OCI-LY1 (cell line): Measurements from ENCODE around the gene SPSB1.

Experiments used
- EZH2 ChIP-seq: fragments of 200-600 bp; sonication (generic), shearing (Covaris generic); IDR thresholded peaks from 2 replicates; pipeline ENCODE4 v1.8.0; 2017; ENCODE audit warnings: borderline replicate concordance, mixed run types, mild to moderate bottlenecking, antibody characterized with exemption, low read length, moderate library complexity, mixed read lengths
- TF ChIP-seq, protein P1 (sequence below): fragments of 200-600 bp; sonication (generic), shearing (Covaris generic); IDR thresholded peaks from 2 replicates; pipeline ENCODE4 v1.5.1; 2017; ENCODE audit warnings: mild to moderate bottlenecking, antibody characterized with exemption, low read length, moderate library complexity, mixed read lengths

DNA sequence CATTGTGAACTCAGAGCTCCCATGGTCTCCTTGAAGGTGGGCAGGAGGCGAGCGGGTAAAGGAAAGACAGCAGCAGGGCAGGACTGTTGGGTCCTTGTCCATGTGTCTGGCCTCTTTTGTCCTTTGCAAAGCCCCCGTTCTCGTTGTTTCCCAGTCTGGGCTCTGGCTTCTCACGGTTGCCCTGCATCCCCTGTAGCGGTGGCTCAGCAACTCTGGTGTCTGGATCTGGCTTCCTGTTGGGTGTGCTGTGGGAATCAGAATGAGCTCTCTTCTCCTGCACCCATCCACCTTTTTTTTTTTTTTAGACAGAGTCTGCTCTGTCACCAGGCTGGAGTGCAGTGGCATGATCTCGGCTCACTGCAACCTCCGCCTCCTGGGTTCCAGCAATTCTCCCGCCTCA lies 47.0 kb upstream of the SPSB1 start:
- TF ChIP-seq EZH2: no peak
- TF ChIP-seq, protein P1, sequence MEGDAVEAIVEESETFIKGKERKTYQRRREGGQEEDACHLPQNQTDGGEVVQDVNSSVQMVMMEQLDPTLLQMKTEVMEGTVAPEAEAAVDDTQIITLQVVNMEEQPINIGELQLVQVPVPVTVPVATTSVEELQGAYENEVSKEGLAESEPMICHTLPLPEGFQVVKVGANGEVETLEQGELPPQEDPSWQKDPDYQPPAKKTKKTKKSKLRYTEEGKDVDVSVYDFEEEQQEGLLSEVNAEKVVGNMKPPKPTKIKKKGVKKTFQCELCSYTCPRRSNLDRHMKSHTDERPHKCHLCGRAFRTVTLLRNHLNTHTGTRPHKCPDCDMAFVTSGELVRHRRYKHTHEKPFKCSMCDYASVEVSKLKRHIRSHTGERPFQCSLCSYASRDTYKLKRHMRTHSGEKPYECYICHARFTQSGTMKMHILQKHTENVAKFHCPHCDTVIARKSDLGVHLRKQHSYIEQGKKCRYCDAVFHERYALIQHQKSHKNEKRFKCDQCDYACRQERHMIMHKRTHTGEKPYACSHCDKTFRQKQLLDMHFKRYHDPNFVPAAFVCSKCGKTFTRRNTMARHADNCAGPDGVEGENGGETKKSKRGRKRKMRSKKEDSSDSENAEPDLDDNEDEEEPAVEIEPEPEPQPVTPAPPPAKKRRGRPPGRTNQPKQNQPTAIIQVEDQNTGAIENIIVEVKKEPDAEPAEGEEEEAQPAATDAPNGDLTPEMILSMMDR: no peak
